K562 (cell line): Measurements from ENCODE around the gene LILRB3. TPM values are rescaled to one million over a fixed set of nuclear protein-coding genes. Genes with fewer than 3 reads are reported as not detected.

Experiments used
- GTF2E2 ChIP-seq: fragments of 200-800 bp; sonication (Bioruptor generic); IDR thresholded peaks from 2 replicates; pipeline ENCODE4 v1.6.1; 2016; ENCODE audit warnings: missing genetic modification characterization, missing compliant biosample characterization
- NCOA6 ChIP-seq: fragments of 450-650 bp; IDR thresholded peaks from 2 replicates; pipeline ENCODE4 v1.6.1; 2017; ENCODE audit warnings: mild to moderate bottlenecking
- RBM34 ChIP-seq: fragments of 200-400 bp; formaldehyde crosslinking; IDR thresholded peaks from 2 replicates; pipeline ENCODE4 v1.6.1; 2018; ENCODE audit warnings: low read length, borderline replicate concordance; ENCODE audit not compliant: insufficient read depth
- polyA plus RNA-seq, 8 experiments: library from polyadenylated mRNA; depleted of rRNA in 4 of 8; stranded (reverse) in 5 of 8; unstranded in 3 of 8; fragments of >200 nt; fragmentation: Nextera tagmentation in 2 of 8; fragmentation: Illumina TruSeq in 1 of 8; extraction: Ambion mirVana in 2 of 8; extraction: Trizol in 1 of 8; gene quantifications; 2 replicates each; pipeline versions ENCODE4 v1.2.1 to v1.2.3, GENCODE V29; 2011 to 2014; ENCODE audit warnings: inconsistent platforms in 1 of 8, missing spikeins in 1 of 8
- total RNA-seq, 7 experiments: library from RNA; depleted of rRNA in 6 of 7; stranded (reverse); fragments of >200 nt in 6 of 7; fragmentation: Illumina TruSeq in 2 of 7; extraction: Trizol in 2 of 7; gene quantifications; 2 replicates each; pipeline versions ENCODE4 v1.2.1 to v1.2.3, GENCODE V29; 2011 to 2021; ENCODE audit warnings: low replicate concordance in 1 of 7
- TF ChIP-seq, protein P1 (sequence below): fragments of 200-600 bp; sonication (generic); IDR thresholded peaks from one replicate; pipeline ENCODE4 v1.6.1; 2012; ENCODE audit warnings: mild to moderate bottlenecking, low read depth, low read length, inconsistent platforms
- TF ChIP-seq, protein P2 (sequence below): fragments of 450-650 bp; IDR thresholded peaks from 2 replicates; pipeline ENCODE4 v1.6.1; 2016; ENCODE audit warnings: borderline replicate concordance

The LILRB3 gene
- total and polyA plus RNA-seq, 9 of the 15 experiments (the other 6 are each of a cell fraction or from before 2014, with no cell fraction given): 0.01 to 0.09 TPM; not detected in 7

GRCh38 chr19:54257116-54257480 is 34.3 kb upstream of the LILRB3 start, which contains the start of gene LILRB5 (continued):
- TF ChIP-seq, protein P1, sequence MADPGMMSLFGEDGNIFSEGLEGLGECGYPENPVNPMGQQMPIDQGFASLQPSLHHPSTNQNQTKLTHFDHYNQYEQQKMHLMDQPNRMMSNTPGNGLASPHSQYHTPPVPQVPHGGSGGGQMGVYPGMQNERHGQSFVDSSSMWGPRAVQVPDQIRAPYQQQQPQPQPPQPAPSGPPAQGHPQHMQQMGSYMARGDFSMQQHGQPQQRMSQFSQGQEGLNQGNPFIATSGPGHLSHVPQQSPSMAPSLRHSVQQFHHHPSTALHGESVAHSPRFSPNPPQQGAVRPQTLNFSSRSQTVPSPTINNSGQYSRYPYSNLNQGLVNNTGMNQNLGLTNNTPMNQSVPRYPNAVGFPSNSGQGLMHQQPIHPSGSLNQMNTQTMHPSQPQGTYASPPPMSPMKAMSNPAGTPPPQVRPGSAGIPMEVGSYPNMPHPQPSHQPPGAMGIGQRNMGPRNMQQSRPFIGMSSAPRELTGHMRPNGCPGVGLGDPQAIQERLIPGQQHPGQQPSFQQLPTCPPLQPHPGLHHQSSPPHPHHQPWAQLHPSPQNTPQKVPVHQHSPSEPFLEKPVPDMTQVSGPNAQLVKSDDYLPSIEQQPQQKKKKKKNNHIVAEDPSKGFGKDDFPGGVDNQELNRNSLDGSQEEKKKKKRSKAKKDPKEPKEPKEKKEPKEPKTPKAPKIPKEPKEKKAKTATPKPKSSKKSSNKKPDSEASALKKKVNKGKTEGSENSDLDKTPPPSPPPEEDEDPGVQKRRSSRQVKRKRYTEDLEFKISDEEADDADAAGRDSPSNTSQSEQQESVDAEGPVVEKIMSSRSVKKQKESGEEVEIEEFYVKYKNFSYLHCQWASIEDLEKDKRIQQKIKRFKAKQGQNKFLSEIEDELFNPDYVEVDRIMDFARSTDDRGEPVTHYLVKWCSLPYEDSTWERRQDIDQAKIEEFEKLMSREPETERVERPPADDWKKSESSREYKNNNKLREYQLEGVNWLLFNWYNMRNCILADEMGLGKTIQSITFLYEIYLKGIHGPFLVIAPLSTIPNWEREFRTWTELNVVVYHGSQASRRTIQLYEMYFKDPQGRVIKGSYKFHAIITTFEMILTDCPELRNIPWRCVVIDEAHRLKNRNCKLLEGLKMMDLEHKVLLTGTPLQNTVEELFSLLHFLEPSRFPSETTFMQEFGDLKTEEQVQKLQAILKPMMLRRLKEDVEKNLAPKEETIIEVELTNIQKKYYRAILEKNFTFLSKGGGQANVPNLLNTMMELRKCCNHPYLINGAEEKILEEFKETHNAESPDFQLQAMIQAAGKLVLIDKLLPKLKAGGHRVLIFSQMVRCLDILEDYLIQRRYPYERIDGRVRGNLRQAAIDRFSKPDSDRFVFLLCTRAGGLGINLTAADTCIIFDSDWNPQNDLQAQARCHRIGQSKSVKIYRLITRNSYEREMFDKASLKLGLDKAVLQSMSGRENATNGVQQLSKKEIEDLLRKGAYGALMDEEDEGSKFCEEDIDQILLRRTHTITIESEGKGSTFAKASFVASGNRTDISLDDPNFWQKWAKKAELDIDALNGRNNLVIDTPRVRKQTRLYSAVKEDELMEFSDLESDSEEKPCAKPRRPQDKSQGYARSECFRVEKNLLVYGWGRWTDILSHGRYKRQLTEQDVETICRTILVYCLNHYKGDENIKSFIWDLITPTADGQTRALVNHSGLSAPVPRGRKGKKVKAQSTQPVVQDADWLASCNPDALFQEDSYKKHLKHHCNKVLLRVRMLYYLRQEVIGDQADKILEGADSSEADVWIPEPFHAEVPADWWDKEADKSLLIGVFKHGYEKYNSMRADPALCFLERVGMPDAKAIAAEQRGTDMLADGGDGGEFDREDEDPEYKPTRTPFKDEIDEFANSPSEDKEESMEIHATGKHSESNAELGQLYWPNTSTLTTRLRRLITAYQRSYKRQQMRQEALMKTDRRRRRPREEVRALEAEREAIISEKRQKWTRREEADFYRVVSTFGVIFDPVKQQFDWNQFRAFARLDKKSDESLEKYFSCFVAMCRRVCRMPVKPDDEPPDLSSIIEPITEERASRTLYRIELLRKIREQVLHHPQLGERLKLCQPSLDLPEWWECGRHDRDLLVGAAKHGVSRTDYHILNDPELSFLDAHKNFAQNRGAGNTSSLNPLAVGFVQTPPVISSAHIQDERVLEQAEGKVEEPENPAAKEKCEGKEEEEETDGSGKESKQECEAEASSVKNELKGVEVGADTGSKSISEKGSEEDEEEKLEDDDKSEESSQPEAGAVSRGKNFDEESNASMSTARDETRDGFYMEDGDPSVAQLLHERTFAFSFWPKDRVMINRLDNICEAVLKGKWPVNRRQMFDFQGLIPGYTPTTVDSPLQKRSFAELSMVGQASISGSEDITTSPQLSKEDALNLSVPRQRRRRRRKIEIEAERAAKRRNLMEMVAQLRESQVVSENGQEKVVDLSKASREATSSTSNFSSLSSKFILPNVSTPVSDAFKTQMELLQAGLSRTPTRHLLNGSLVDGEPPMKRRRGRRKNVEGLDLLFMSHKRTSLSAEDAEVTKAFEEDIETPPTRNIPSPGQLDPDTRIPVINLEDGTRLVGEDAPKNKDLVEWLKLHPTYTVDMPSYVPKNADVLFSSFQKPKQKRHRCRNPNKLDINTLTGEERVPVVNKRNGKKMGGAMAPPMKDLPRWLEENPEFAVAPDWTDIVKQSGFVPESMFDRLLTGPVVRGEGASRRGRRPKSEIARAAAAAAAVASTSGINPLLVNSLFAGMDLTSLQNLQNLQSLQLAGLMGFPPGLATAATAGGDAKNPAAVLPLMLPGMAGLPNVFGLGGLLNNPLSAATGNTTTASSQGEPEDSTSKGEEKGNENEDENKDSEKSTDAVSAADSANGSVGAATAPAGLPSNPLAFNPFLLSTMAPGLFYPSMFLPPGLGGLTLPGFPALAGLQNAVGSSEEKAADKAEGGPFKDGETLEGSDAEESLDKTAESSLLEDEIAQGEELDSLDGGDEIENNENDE: no peak
- TF ChIP-seq RBM34 (no peak), GTF2E2 (tag) (no peak), NCOA6 (no peak)
- TF ChIP-seq, protein P2, sequence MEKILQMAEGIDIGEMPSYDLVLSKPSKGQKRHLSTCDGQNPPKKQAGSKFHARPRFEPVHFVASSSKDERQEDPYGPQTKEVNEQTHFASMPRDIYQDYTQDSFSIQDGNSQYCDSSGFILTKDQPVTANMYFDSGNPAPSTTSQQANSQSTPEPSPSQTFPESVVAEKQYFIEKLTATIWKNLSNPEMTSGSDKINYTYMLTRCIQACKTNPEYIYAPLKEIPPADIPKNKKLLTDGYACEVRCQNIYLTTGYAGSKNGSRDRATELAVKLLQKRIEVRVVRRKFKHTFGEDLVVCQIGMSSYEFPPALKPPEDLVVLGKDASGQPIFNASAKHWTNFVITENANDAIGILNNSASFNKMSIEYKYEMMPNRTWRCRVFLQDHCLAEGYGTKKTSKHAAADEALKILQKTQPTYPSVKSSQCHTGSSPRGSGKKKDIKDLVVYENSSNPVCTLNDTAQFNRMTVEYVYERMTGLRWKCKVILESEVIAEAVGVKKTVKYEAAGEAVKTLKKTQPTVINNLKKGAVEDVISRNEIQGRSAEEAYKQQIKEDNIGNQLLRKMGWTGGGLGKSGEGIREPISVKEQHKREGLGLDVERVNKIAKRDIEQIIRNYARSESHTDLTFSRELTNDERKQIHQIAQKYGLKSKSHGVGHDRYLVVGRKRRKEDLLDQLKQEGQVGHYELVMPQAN: no peak
